Nucleus accumbens (tissue), 56 donors: ENCODE data around the gene TMEM243.
A peak's percentile ranks its signal among the peaks of the same experiment; 100 is the strongest.
"Not testable (repeated sequence)": the region's sequence is repeated elsewhere in the genome, so short reads cannot be mapped to it uniquely, and the experiment has no call there.

ENCODE experiments used
- DNase-seq, 56 donors: peaks; one replicate each; lab custom pipeline; 2025; lab: John Stamatoyannopoulos, UW

TMEM243 gene

GRCh38 chr7:87219545-87220025, at the start of gene TMEM243:
Gene TMEM243, minus strand, starts transcription at chr7:87219732. Its CDS starts 229 bp downstream, at chr7:87219503.
- peak in 50 of 56 donors; percentile 5 to 75 (median 45) for DNase-seq

GRCh38 chr7:87267239-87267900, 47.8 kb upstream of the TMEM243 start:
- no peak for DNase-seq

- no peak for DNase-seq
Measured at GRCh38 chr7:87263537-87263936, 44.0 kb upstream of the TMEM243 start.

- DNase-seq = no peak
Measured at GRCh38 chr7:87253589-87254087, 34.1 kb upstream of the TMEM243 start.

GRCh38 chr7:87245671-87246070, 26.1 kb upstream of the TMEM243 start:
- not testable (repeated sequence) for DNase-seq

- not testable (repeated sequence) for DNase-seq
Measured at GRCh38 chr7:87238464-87239051, 19.0 kb upstream of the TMEM243 start.

GRCh38 chr7:87234949-87235348, 15.4 kb upstream of the TMEM243 start:
- DNase-seq = no peak

GRCh38 chr7:87231711-87232110, 12.2 kb upstream of the TMEM243 start:
- peak in 2 of 56 donors; percentile 5 to 14 for DNase-seq

GRCh38 chr7:87231258-87231657, 11.7 kb upstream of the TMEM243 start:
- DNase-seq = peak in 42 of 56 donors; percentile 3 to 72 (median 26)

GRCh38 chr7:87226495-87226894, 7.0 kb upstream of the TMEM243 start:
- DNase-seq = no peak

- no peak for DNase-seq
Measured at GRCh38 chr7:87225696-87226095, 6.2 kb upstream of the TMEM243 start.

GRCh38 chr7:87223666-87224065, 4.1 kb upstream of the TMEM243 start:
- DNase-seq = no peak

- peak in 26 of 56 donors; percentile 3 to 57 (median 30) for DNase-seq
Measured at GRCh38 chr7:87220734-87221215, 1.2 kb upstream of the TMEM243 start.

- peak; percentile 17 to 89 (median 65) for DNase-seq
Measured at GRCh38 chr7:87220026-87220733, 648 bp upstream of the TMEM243 start.

GRCh38 chr7:87218796-87219544, 562 bp downstream of the TMEM243 start:
- DNase-seq = peak in 33 of 56 donors; percentile 8 to 68 (median 42)

GRCh38 chr7:87217983-87218653, 1.4 kb downstream of the TMEM243 start:
- DNase-seq = no peak

GRCh38 chr7:87216701-87217508, 2.6 kb downstream of the TMEM243 start:
- no peak for DNase-seq

- DNase-seq = no peak
Measured at GRCh38 chr7:87215046-87215445, 4.5 kb downstream of the TMEM243 start.

GRCh38 chr7:87213811-87214210, 5.7 kb downstream of the TMEM243 start:
- DNase-seq = peak in 1 of 56 donors; percentile 8
